Testis (tissue), 2 donors: Measurements from ENCODE around the gene AASS.

ENCODE experiments used
- POLR2A ChIP-seq: fragments of 450-650 bp; IDR thresholded peaks from one replicate; pipeline ENCODE4 v1.6.1; 2017; ENCODE audit warnings: antibody characterized with exemption, mild to moderate bottlenecking, moderate library complexity
- TF ChIP-seq, protein P1 (sequence below), 3 experiments: fragments of 450-650 bp in 2 of 3; fragments of 200-600 bp in 1 of 3; sonication (generic) in 1 of 3; IDR thresholded peaks; one replicate each; pipeline ENCODE4 v1.5.1; 2016 to 2019; ENCODE audit warnings: antibody characterized with exemption in 3 of 3, mild to moderate bottlenecking in 2 of 3, moderate library complexity in 1 of 3

DNA sequence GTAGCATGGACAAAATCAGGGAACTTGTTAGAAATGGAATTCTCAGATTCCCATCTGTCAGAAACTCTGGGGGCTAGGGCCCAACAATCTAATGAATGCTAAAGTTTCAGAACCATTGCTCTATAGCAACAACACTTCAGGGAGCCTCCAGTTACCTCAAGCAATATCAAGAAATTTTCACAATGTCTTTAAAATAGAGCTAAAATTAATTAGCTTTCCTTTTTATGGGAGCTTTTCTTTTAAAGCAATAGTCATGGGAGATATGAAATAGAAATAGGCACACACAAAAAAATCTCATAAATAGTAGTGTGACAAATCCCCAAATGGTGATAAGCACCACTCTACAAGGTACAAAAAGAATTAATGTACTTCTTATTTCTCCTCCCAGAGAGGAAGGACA, 80.9 kb downstream of the AASS start:
- no peak for TF ChIP-seq POLR2A
- TF ChIP-seq, protein P1, sequence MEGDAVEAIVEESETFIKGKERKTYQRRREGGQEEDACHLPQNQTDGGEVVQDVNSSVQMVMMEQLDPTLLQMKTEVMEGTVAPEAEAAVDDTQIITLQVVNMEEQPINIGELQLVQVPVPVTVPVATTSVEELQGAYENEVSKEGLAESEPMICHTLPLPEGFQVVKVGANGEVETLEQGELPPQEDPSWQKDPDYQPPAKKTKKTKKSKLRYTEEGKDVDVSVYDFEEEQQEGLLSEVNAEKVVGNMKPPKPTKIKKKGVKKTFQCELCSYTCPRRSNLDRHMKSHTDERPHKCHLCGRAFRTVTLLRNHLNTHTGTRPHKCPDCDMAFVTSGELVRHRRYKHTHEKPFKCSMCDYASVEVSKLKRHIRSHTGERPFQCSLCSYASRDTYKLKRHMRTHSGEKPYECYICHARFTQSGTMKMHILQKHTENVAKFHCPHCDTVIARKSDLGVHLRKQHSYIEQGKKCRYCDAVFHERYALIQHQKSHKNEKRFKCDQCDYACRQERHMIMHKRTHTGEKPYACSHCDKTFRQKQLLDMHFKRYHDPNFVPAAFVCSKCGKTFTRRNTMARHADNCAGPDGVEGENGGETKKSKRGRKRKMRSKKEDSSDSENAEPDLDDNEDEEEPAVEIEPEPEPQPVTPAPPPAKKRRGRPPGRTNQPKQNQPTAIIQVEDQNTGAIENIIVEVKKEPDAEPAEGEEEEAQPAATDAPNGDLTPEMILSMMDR (IDR thresholded peaks at IDR 0.05): no peak
